SU-DHL-6 (cell line): ENCODE data around the gene IFI30.

Experiments used
- H2AFZ ChIP-seq: fragments of 200-600 bp; sonication (generic); 2 replicates; pipeline ENCODE4 v1.6.1; 2014; ENCODE audit warnings: low read depth, mild to moderate bottlenecking, moderate library complexity, mixed read lengths, antibody characterized with exemption, low read length; ENCODE audit not compliant: severe bottlenecking
- H3F3A ChIP-seq: fragments of 200-600 bp; shearing (Covaris generic); 2 replicates; pipeline ENCODE4 v1.6.0; 2016; ENCODE audit warnings: antibody characterized with exemption, mild to moderate bottlenecking; ENCODE audit not compliant: insufficient read depth
- H3K27ac ChIP-seq: fragments of 200-600 bp; sonication (generic); 2 replicates; pipeline ENCODE4 v1.5.1; 2016; ENCODE audit warnings: low read depth, mild to moderate bottlenecking, low read length, moderate library complexity, mixed read lengths
- H3K27me3 ChIP-seq: fragments of 200-600 bp; sonication (generic), shearing (Covaris generic); 2 replicates; pipeline ENCODE4 v1.6.0; 2014; ENCODE audit warnings: mild to moderate bottlenecking, low read length
- H3K36me3 ChIP-seq: fragments of 200-600 bp; sonication (generic); 2 replicates; pipeline ENCODE4 v1.6.1; 2014; ENCODE audit warnings: mild to moderate bottlenecking, low read length, mixed read lengths
- H3K4me2 ChIP-seq: fragments of 300-600, 200-600 bp; shearing (Covaris generic), sonication (generic); 2 replicates; pipeline ENCODE4 v1.6.0; 2014; ENCODE audit warnings: low read length, low read depth, mild to moderate bottlenecking; ENCODE audit not compliant: poor library complexity, severe bottlenecking
- H3K4me3 ChIP-seq: fragments of 200-600 bp; sonication (generic); 2 replicates; pipeline ENCODE4 v1.5.1; 2014; ENCODE audit warnings: antibody characterized with exemption, low read length, mild to moderate bottlenecking, mixed read lengths; ENCODE audit not compliant: insufficient read depth, poor library complexity, severe bottlenecking
- H3K79me2 ChIP-seq: fragments of 200-600 bp; sonication (generic); 2 replicates; pipeline ENCODE4 v1.6.1; 2014; ENCODE audit warnings: mild to moderate bottlenecking, low read length, moderate library complexity; ENCODE audit not compliant: insufficient read depth
- H3K9ac ChIP-seq: fragments of 200-600 bp; sonication (generic); 2 replicates; pipeline ENCODE4 v1.7.0; 2014; ENCODE audit warnings: mild to moderate bottlenecking, low read length
- H3K9me2 ChIP-seq: fragments of 200-600 bp; sonication (generic); replicated peaks from 2 replicates; pipeline ENCODE4 v1.6.1; 2014; ENCODE audit warnings: low read length; ENCODE audit not compliant: insufficient read depth
- H3K9me3 ChIP-seq: fragments of 200-600 bp; sonication (generic); 2 replicates; pipeline ENCODE4 v1.6.1; 2014; ENCODE audit warnings: low read length, mixed read lengths; ENCODE audit not compliant: insufficient read depth
- H4K20me1 ChIP-seq: fragments of 200-600 bp; sonication (generic); 2 replicates; pipeline ENCODE4 v1.6.1; 2014; ENCODE audit warnings: low read depth, mild to moderate bottlenecking, antibody characterized with exemption, low read length, moderate library complexity, mixed read lengths
- EZH2phosphoT487 ChIP-seq: fragments of 200-600 bp; sonication (generic), shearing (Covaris generic); conservative IDR thresholded peaks from 2 replicates; pipeline ENCODE4 v1.6.1; 2018; ENCODE audit warnings: mild to moderate bottlenecking, antibody characterized with exemption, low read length, moderate library complexity, mixed read lengths
- TF ChIP-seq, protein P1 (sequence below): fragments of 200-600 bp; sonication (generic); IDR thresholded peaks from one replicate; pipeline ENCODE4 v1.5.1; 2017; ENCODE audit warnings: antibody characterized with exemption, mild to moderate bottlenecking, low read length, moderate library complexity; ENCODE audit not compliant: insufficient read depth, poor library complexity, severe bottlenecking

The IFI30 gene

DNA sequence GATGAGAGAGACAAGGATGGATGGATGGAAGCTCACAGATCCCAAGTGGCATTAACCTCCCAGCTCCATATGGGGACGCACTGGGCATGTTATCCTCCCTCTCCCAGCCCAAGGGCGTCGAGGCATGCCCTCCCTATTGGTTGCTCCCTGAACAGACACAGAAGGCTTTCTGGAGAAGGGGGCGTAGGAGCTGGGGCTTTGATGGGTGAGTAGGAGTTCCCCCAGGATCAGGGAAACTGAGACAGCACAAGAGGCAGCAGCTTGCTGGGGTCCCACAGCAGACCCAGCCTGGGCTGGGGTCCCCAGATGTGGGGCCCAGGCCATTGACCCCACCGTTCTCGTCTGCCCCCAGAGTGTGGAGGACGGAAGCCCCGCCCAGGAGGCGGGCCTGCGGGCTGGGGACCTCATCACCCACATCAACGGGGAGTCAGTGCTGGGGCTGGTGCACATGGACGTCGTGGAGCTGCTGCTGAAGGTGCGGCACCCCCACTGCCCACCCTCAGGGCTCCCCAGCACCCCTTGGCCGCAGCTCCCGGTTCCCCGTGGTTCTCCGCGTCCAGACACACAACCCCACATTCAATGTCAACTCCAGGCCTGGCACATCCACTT, 28.1 kb upstream of the IFI30 start:
- H3K9me2 ChIP-seq, result no peaks in the 10 kb centered on the region
- H2AFZ ChIP-seq, result no peak overlapping the region
- no peaks in the 10 kb centered on the region for H4K20me1 ChIP-seq
- no peaks in the 10 kb centered on the region for H3K27me3 ChIP-seq
- no peaks in the 10 kb centered on the region for H3K79me2 ChIP-seq
- TF ChIP-seq, protein P1, sequence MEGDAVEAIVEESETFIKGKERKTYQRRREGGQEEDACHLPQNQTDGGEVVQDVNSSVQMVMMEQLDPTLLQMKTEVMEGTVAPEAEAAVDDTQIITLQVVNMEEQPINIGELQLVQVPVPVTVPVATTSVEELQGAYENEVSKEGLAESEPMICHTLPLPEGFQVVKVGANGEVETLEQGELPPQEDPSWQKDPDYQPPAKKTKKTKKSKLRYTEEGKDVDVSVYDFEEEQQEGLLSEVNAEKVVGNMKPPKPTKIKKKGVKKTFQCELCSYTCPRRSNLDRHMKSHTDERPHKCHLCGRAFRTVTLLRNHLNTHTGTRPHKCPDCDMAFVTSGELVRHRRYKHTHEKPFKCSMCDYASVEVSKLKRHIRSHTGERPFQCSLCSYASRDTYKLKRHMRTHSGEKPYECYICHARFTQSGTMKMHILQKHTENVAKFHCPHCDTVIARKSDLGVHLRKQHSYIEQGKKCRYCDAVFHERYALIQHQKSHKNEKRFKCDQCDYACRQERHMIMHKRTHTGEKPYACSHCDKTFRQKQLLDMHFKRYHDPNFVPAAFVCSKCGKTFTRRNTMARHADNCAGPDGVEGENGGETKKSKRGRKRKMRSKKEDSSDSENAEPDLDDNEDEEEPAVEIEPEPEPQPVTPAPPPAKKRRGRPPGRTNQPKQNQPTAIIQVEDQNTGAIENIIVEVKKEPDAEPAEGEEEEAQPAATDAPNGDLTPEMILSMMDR, result no peak
- no peak for TF ChIP-seq EZH2phosphoT487
- H3K9me3 ChIP-seq, result no peaks in the 10 kb centered on the region
- no peak overlapping the region for H3K4me2 ChIP-seq
- no peak overlapping the region for H3K4me3 ChIP-seq
- no peak overlapping the region for H3K27ac ChIP-seq
- no peaks in the 10 kb centered on the region for H3F3A ChIP-seq
- H3K36me3 ChIP-seq, result peaks cover 3% of the 10 kb centered on the region; the same call in 1 of the 2 replicates
- H3K9ac ChIP-seq, result no peak overlapping the region

- no peak overlapping the region for H3K27ac ChIP-seq
- TF ChIP-seq EZH2phosphoT487, result no peak
- TF ChIP-seq, protein P1, result no peak
- no peaks in the 10 kb centered on the region for H3K9me3 ChIP-seq
Observed at GRCh38 chr19:18147396-18147795, 26.2 kb upstream of the IFI30 start.

DNA sequence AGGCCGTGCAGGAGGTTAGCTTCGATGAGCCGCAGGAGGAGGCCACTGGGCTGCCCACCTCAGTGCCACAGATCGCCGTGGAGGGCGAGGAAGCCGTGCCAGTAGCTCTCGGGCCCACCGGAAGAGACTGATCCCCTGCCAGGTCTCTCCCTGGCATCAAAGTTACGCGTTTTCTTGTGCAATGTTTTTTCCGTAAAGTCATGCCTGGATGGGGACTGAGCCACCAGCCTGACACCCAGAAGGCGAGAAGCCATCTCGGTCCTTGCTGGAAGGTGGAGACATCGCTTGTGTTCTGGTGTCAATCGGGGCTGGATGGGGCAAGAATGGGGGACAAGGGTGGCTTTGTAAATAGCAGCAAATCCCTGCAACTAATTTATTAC, 24.0 kb upstream of the IFI30 start:
- no peak overlapping the region for H2AFZ ChIP-seq
- 0 out of 2 replicates have a peak, but pooled peaks cover 3% of the 10 kb centered on the region for H3F3A ChIP-seq
- no peaks in the 10 kb centered on the region for H3K9me3 ChIP-seq
- no peaks in the 10 kb centered on the region for H3K36me3 ChIP-seq
- TF ChIP-seq, protein P1, result no peak
- TF ChIP-seq EZH2phosphoT487, result no peak
- no peaks in the 10 kb centered on the region for H4K20me1 ChIP-seq
- H3K4me3 ChIP-seq, result no peak overlapping the region
- no peaks in the 10 kb centered on the region for H3K27me3 ChIP-seq
- no peak overlapping the region for H3K27ac ChIP-seq
- H3K9me2 ChIP-seq, result no peaks in the 10 kb centered on the region
- H3K4me2 ChIP-seq, result no peak overlapping the region
- no peak overlapping the region for H3K9ac ChIP-seq
- peaks cover 14% of the 10 kb centered on the region for H3K79me2 ChIP-seq

More at GRCh38 chr19:18147396-18147795, 26.2 kb upstream of the IFI30 start:
- Histone ChIP-seq H3K79me2 (no peaks in the 10 kb centered on the region), H3K4me2 (no peak overlapping the region), H4K20me1 (no peaks in the 10 kb centered on the region), H3K4me3 (no peak overlapping the region), H2AFZ (no peak overlapping the region), H3K27me3 (no peaks in the 10 kb centered on the region), H3F3A (0 out of 2 replicates have a peak, but pooled peaks cover 3% of the 10 kb centered on the region), H3K9ac (no peak overlapping the region), H3K36me3 (no peaks in the 10 kb centered on the region), H3K9me2 (no peaks in the 10 kb centered on the region)
